B cell (primary cell): ENCODE results near the gene N4BP3. TPM values are rescaled to one million over a fixed set of nuclear protein-coding genes. Genes with fewer than 3 reads are reported as not detected.

Experiments
- ATAC-seq: fragments of 200-7000 bp; cut with Tn5 transposase; one replicate; pipeline ENCODE4 v1.10.0; 2021; ENCODE audit warnings: low read depth, mild to moderate bottlenecking, moderate number of reproducible peaks, moderate library complexity
- CTCF ChIA-PET: fragments of 350-600 bp; sonication (Branson Sonifier 250); formaldehyde crosslinking; loops from one replicate; lab custom pipeline; 2021; ENCODE audit warnings: antibody characterized with exemption, inconsistent platforms; lab: Charles Lee
- POLR2A ChIA-PET: fragments of 350-600 bp; sonication (Branson Sonifier 250); formaldehyde crosslinking; loops from one replicate; lab custom pipeline; 2021; ENCODE audit warnings: antibody characterized with exemption; lab: Charles Lee
- DNase-seq: peaks from one replicate; pipeline ENCODE4 v3.0.0; 2013
- H2AFZ ChIP-seq: 2 replicates; pipeline ENCODE4 v1.6.1; 2012; ENCODE audit warnings: mild to moderate bottlenecking, low read depth, low read length; ENCODE audit not compliant: insufficient read depth, poor library complexity, severe bottlenecking
- H3K27ac ChIP-seq, 2 donors: 1 replicate in 1 of 2; 2 replicates in 1 of 2; pipeline ENCODE4 v1.5.1; 2012 to 2013; ENCODE audit warnings: low read length in 2 of 2, mild to moderate bottlenecking in 2 of 2, moderate library complexity in 1 of 2
- H3K27me3 ChIP-seq, 4 experiments: fragments of 200-600 bp in 1 of 4; sonication (generic) in 1 of 4; replicated peaks in 1 of 4; 1 replicate in 2 of 4; 2 replicates in 2 of 4; pipeline versions ENCODE4 v1.6.1 to v1.7.0; 2013 to 2016; ENCODE audit warnings: low read length in 3 of 4, mild to moderate bottlenecking in 2 of 4, mixed read lengths in 1 of 4, moderate library complexity in 1 of 4; ENCODE audit not compliant: insufficient read depth in 4 of 4, control insufficient read depth in 3 of 4; ENCODE audit errors: control extremely low read depth in 1 of 4
- H3K36me3 ChIP-seq, 2 experiments: replicated peaks in 1 of 2; 1 replicate in 1 of 2; 2 replicates in 1 of 2; pipeline versions ENCODE4 v1.6.1 to v1.7.1; 2013; ENCODE audit warnings: low read length in 1 of 2; ENCODE audit not compliant: insufficient read depth in 2 of 2, control insufficient read depth in 1 of 2; ENCODE audit errors: control extremely low read depth in 1 of 2, extremely low read depth in 1 of 2
- H3K4me1 ChIP-seq, 2 donors: fragments of 200-600 bp in 1 of 2; sonication (generic) in 1 of 2; 1 replicate in 1 of 2; 2 replicates in 1 of 2; pipeline versions ENCODE4 v1.5.1 to v1.6.1; 2013 to 2017; ENCODE audit warnings: low read length in 2 of 2; ENCODE audit not compliant: control insufficient read depth in 2 of 2, insufficient read depth in 2 of 2
- H3K4me2 ChIP-seq: replicated peaks from 2 replicates; pipeline ENCODE3; 2012; ENCODE audit warnings: mild to moderate bottlenecking, low read depth, low read length; ENCODE audit not compliant: poor library complexity, severe bottlenecking
- H3K4me3 ChIP-seq, 5 experiments: fragments of 200-600 bp in 1 of 5; sonication (generic) in 1 of 5; 1 replicate in 3 of 5; 2 replicates in 2 of 5; pipeline versions ENCODE4 v1.5.1 to v1.7.0; 2011 to 2016; ENCODE audit warnings: low read length in 4 of 5, mild to moderate bottlenecking in 4 of 5, low read depth in 2 of 5, control low read depth in 1 of 5, moderate library complexity in 1 of 5; ENCODE audit not compliant: insufficient read depth in 1 of 5; ENCODE audit errors: control extremely low read depth in 1 of 5, extremely low read depth in 1 of 5
- H3K79me2 ChIP-seq: fragments of 200-600 bp; sonication (generic); one replicate; pipeline ENCODE4 v1.6.0; 2016; ENCODE audit warnings: low read length; ENCODE audit not compliant: control insufficient read depth, insufficient read depth
- H3K9ac ChIP-seq: fragments of 200-600 bp; sonication (generic); 2 replicates; pipeline ENCODE4 v1.6.1; 2017; ENCODE audit warnings: mild to moderate bottlenecking, low read length, moderate library complexity
- H3K9me3 ChIP-seq, 3 donors: one replicate each; pipeline versions ENCODE4 v1.6.1 to v1.7.1; 2013; ENCODE audit warnings: low read length in 2 of 3; ENCODE audit not compliant: control insufficient read depth in 2 of 3, insufficient read depth in 1 of 3; ENCODE audit errors: control extremely low read depth in 1 of 3
- H4K20me1 ChIP-seq: 2 replicates; pipeline ENCODE4 v1.6.0; 2012; ENCODE audit warnings: mild to moderate bottlenecking, low read length; ENCODE audit not compliant: insufficient read depth, control insufficient read depth, poor library complexity, severe bottlenecking
- H3K27ac Mint-ChIP-seq: one replicate; pipeline ENCODE4 v1.8.0; 2021; ENCODE audit warnings: mixed read lengths
- H3K27me3 Mint-ChIP-seq: one replicate; pipeline ENCODE4 v1.8.0; 2021; ENCODE audit warnings: mixed read lengths
- H3K4me1 Mint-ChIP-seq: one replicate; pipeline ENCODE4 v1.8.0; 2021; ENCODE audit warnings: mixed read lengths
- H3K4me3 Mint-ChIP-seq: one replicate; pipeline ENCODE4 v1.8.0; 2021; ENCODE audit warnings: mixed read lengths
- H3K9me3 Mint-ChIP-seq: one replicate; pipeline ENCODE4 v1.8.0; 2022; ENCODE audit warnings: mixed read lengths; ENCODE audit not compliant: insufficient read depth
- EZH2 ChIP-seq: IDR thresholded peaks from 2 replicates; pipeline ENCODE4 v1.6.1; 2012; ENCODE audit warnings: borderline replicate concordance, low read depth, mild to moderate bottlenecking, moderate library complexity, low read length; ENCODE audit not compliant: insufficient read depth, poor library complexity, severe bottlenecking
- WGBS: methylation state at CpG from one replicate; pipeline ENCODE4 v1.1.5; 2013; ENCODE audit warnings: missing lambda C conversion rate; ENCODE audit not compliant: insufficient coverage; 5-methylcytosine and 5-hydroxymethylcytosine counted together
- intact Hi-C: fragments of 100-400 bp; cut with micrococcal nuclease; formaldehyde crosslinking; loops from one replicate; pipeline ENCODE4 v1.10.0; 2022
- polyA plus RNA-seq: library from polyadenylated mRNA; depleted of rRNA; stranded (reverse); fragments of >200 nt; gene quantifications from 2 replicates; pipeline ENCODE4 v1.2.3, GENCODE V29; 2012
- total RNA-seq, 2 donors: library from RNA; stranded (reverse); fragments of 120-200 nt in 1 of 2; gene quantifications; 1 replicate in 1 of 2; 2 replicates in 1 of 2; pipeline versions ENCODE4 v1.2.3 to v1.2.4, GENCODE V29; 2013 to 2022
- TF ChIP-seq, protein P1 (sequence below): fragments of 200-600 bp; IDR thresholded peaks from one replicate; pipeline ENCODE4 v1.8.0; 2022; ENCODE audit warnings: antibody characterized with exemption, mild to moderate bottlenecking

Gene N4BP3
- total and polyA plus RNA-seq, 2 donors (not counting 1 experiment from before 2014, with no cell fraction given), result 13.3 to 48.7 TPM

DNA sequence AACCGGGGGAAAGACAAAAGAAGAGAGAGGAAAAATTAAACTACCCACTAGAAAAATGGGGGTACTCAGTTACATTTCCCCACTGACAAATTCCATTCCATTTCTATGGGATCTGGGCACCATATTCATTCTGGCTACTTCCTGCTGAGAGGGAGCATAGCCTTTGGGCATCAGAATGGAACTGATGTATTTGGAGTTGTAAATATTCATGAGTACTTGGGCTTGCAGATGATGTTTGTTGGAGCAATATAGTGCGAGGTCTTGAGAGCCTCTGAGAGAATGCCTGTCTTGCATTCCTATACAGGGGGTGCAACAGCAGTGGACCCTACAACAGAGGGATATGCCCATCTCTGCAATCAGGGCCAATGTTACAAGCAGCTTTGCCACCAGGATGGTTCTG lies 57.1 kb downstream of the N4BP3 start:
- 100% methylated on average over 1 of the region's 2 CpGs for WGBS
- no peaks in the 10 kb centered on the region for H3K27me3 ChIP-seq
- POLR2A ChIA-PET, result no interaction called here

DNA sequence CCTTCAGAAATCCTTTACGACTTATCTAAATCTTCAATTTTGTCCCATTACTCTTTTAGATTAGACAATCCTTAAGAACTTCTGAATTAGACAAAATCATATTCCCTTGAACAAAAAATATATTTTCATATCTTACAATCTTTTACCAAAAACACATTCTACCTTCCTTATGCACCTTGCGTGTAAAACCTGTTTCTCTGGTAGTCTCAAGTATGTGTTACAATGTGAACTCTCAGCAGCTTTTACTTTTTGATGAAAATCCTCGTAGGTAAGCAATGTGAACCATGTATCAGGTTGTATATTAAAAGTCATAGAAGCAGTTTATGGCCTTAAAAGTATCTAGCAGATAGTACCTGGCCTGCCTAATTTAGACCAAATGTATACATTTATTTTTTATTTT lies 61.1 kb downstream of the N4BP3 start:
- ChIA-PET CTCF (interaction anchor here (2.1 kb wide), 1 partner anchor 99 kb away, joined by 9 read pairs; no protein-coding TSS in a partner anchor), POLR2A (no interaction called here)
- ATAC-seq (no peak), DNase-seq (no peak)
- Histone ChIP-seq H3K79me2 (no peaks in the 10 kb centered on the region), H2AFZ (no peak overlapping the region), H3K4me3 (no peak overlapping the region), H4K20me1 (no peaks in the 10 kb centered on the region), H3K27me3 (peaks cover 0 to 6% (median 0%) of the 10 kb centered on the region in 4 experiments), H3K9me3 (no peaks in the 10 kb centered on the region), H3K36me3 (no peaks in the 10 kb centered on the region), H3K27ac (no peak overlapping the region), H3K9ac (no peak overlapping the region), H3K4me1 (no peaks in the 10 kb centered on the region), H3K4me2 (no peak overlapping the region)
- intact Hi-C loops, result no loop called here
- Mint-ChIP-seq H3K27me3 (peaks cover 16% of the 10 kb centered on the region), H3K9me3 (no peaks in the 10 kb centered on the region), H3K4me3 (no peak overlapping the region), H3K27ac (no peak overlapping the region), H3K4me1 (no peaks in the 10 kb centered on the region)
- TF ChIP-seq, protein P1, sequence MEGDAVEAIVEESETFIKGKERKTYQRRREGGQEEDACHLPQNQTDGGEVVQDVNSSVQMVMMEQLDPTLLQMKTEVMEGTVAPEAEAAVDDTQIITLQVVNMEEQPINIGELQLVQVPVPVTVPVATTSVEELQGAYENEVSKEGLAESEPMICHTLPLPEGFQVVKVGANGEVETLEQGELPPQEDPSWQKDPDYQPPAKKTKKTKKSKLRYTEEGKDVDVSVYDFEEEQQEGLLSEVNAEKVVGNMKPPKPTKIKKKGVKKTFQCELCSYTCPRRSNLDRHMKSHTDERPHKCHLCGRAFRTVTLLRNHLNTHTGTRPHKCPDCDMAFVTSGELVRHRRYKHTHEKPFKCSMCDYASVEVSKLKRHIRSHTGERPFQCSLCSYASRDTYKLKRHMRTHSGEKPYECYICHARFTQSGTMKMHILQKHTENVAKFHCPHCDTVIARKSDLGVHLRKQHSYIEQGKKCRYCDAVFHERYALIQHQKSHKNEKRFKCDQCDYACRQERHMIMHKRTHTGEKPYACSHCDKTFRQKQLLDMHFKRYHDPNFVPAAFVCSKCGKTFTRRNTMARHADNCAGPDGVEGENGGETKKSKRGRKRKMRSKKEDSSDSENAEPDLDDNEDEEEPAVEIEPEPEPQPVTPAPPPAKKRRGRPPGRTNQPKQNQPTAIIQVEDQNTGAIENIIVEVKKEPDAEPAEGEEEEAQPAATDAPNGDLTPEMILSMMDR, result no peak
- no peak for TF ChIP-seq EZH2
- 88% methylated on average over 1 of the region's 3 CpGs for WGBS

More for the DNA sequence above, 57.1 kb downstream of the N4BP3 start:
- Mint-ChIP-seq H3K4me3 (no peak overlapping the region), H3K9me3 (no peaks in the 10 kb centered on the region), H3K4me1 (peaks cover 6% of the 10 kb centered on the region), H3K27me3 (no peaks in the 10 kb centered on the region), H3K27ac (no peak overlapping the region)
- no peak overlapping the region for H3K9ac ChIP-seq
- H4K20me1 ChIP-seq, result no peaks in the 10 kb centered on the region
- intact Hi-C loops, result no loop called here
- no peaks in the 10 kb centered on the region for H3K36me3 ChIP-seq
- H3K79me2 ChIP-seq, result no peaks in the 10 kb centered on the region
- H2AFZ ChIP-seq, result no peak overlapping the region
- CTCF ChIA-PET, result no interaction called here
- H3K9me3 ChIP-seq, result no peaks in the 10 kb centered on the region
- TF ChIP-seq, protein P1, result no peak
- no peak for TF ChIP-seq EZH2
- DNase-seq (no peak), ATAC-seq (no peak)
- no peak overlapping the region for H3K27ac ChIP-seq
- H3K4me3 ChIP-seq, result no peak overlapping the region
- H3K4me1 ChIP-seq, result no peaks in the 10 kb centered on the region
- no peak overlapping the region for H3K4me2 ChIP-seq

Other genes starting within 250 kb of the N4BP3 start
- not detected in 2 replicates for gene PROP1, start 117.3 kb upstream of the N4BP3 start, total RNA-seq
- not detected in 2 replicates for gene PROP1, start 117.3 kb upstream of the N4BP3 start, polyA plus RNA-seq
- gene RMND5B, start 17.5 kb downstream of the N4BP3 start, total RNA-seq, result 52.7 and 53.9 TPM in 2 replicates
- gene RMND5B, start 17.5 kb downstream of the N4BP3 start, polyA plus RNA-seq, result 35.2 and 46.1 TPM in 2 replicates
- gene NHP2, start 40.4 kb downstream of the N4BP3 start, total RNA-seq, result 62.1 and 66.0 TPM in 2 replicates
- 92.7 and 99.8 TPM in 2 replicates for gene NHP2, start 40.4 kb downstream of the N4BP3 start, polyA plus RNA-seq
- not detected in 2 replicates for gene GMCL2, start 73.8 kb downstream of the N4BP3 start, total RNA-seq
- not detected in 2 replicates for gene GMCL2, start 73.8 kb downstream of the N4BP3 start, polyA plus RNA-seq
- gene HNRNPAB, start 91.0 kb downstream of the N4BP3 start, total RNA-seq, result 70.6 and 75.1 TPM in 2 replicates
- 25.1 and 35.0 TPM in 2 replicates for gene HNRNPAB, start 91.0 kb downstream of the N4BP3 start, polyA plus RNA-seq
- 263 and 275 TPM in 2 replicates for gene PHYKPL, start 119.3 kb downstream of the N4BP3 start, total RNA-seq
- gene PHYKPL, start 119.3 kb downstream of the N4BP3 start, polyA plus RNA-seq, result 295 and 313 TPM in 2 replicates